Posterior vena cava (tissue), 2 donors: Measurements from ENCODE around the gene NAALADL1. TPM values are rescaled to one million over a fixed set of nuclear protein-coding genes. Genes with fewer than 3 reads are reported as not detected.
A peak's percentile ranks its signal among the peaks of the same experiment; 100 is the strongest.
"Not testable (repeated sequence)": the region's sequence is repeated elsewhere in the genome, so short reads cannot be mapped to it uniquely, and the experiment has no call there.

Source experiments
- DNase-seq: peaks from one replicate; pipeline ENCODE4 v3.0.0-alpha.2; 2020; ENCODE audit warnings: low spot score
- intact Hi-C, 2 donors: fragments of 100-400 bp; cut with DNase I; formaldehyde crosslinking; loops; one replicate each; pipeline versions ENCODE4 v1.14.1 to v1.14.2; 2022 to 2023
- total RNA-seq, 2 donors: library from RNA; stranded (reverse); fragmentation: NEBNext Ultra II Directional; extraction: Animal tissue kit (Norgen Biotek cat#: 25700); gene quantifications; one replicate each; pipeline ENCODE4 v1.2.1, GENCODE V29; 2021
- donor health status: DM: yes; HTN: yes; CAD: no.
- donor health status: DM: yes; HTN: yes; CAD: no.

The NAALADL1 gene
- total RNA-seq, 2 donors from 2014 or later: 15.4 to 18.6 TPM

DNA sequence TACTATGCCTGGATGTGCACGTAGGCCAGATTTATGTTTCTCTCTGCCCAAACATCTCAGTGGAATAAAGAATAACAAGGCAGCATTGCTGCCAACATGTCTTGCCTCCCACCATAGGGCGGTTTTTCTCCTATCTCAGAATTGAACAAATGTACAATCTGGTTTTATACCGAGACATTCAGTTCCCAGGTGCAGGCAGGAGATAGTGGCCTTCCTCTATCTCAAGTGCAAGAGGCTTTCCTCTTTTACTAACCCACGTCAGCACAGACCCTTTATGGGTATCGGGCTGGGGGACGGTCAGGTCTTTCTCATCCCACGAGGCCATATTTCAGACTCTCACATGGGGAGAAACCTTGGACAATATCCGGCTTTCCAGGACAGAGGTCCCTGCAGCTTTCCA is 34.9 kb downstream of the NAALADL1 start:
- intact Hi-C loops: loop anchor here in 1 of 2 donors (5.0 kb wide), 1 partner anchor 1051 kb away; the partner anchor contains the start of gene COX8A
- DNase-seq: not testable (repeated sequence)

DNA sequence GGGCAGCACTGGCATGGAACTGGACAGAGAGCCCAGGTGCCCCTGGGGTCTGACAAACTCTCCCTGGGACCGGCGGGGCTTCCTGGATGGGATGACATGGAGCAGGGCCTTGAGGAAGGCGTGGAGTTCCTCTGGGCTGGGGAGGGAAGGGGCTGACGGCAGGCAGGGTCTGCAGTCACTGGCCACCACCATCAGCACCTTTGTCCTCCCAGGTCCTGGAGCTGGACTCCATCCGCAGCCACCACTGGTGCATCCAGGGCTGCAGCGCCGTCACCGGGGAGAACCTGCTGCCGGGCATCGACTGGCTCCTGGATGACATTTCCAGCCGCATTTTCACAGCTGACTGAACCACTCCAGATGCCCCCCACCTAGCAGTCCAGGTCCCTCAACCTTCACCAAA is 36.8 kb downstream of the NAALADL1 start:
- intact Hi-C loops: loop anchor here in 1 of 2 donors (5.0 kb wide), 1 partner anchor 1049 kb away; the partner anchor contains the start of gene COX8A
- no peak for DNase-seq

DNA sequence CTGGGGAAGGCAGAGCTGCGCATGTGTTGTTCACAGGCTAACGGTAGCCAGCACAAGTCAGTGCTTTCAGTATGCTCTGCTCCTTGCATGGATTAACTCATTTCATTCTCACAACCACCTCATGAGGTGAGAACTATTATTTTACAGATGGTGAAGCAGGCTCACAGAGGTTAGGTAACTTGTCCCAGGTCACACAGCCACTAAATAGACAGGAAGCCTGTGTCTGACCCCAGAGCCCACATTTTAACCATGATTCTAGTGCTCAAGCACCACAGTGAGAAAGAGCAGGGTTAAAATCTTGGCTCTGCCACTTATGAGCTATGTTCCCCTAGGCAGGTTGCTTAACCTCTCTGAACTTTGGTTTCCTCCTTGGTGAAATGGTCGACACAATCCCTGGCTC is 37.4 kb downstream of the NAALADL1 start:
- intact Hi-C loops: loop anchor here in 1 of 2 donors (5.0 kb wide), 1 partner anchor 1049 kb away; the partner anchor contains the start of gene COX8A

GRCh38 chr11:65019824-65020223 is 38.5 kb downstream of the NAALADL1 start:
- intact Hi-C loops: loop anchor here in 1 of 2 donors (5.0 kb wide), 1 partner anchor 1048 kb away; the partner anchor contains the start of gene COX8A
- no peak for DNase-seq

More for the DNA sequence above, 37.4 kb downstream of the NAALADL1 start:
- DNase-seq: no peak

DNA sequence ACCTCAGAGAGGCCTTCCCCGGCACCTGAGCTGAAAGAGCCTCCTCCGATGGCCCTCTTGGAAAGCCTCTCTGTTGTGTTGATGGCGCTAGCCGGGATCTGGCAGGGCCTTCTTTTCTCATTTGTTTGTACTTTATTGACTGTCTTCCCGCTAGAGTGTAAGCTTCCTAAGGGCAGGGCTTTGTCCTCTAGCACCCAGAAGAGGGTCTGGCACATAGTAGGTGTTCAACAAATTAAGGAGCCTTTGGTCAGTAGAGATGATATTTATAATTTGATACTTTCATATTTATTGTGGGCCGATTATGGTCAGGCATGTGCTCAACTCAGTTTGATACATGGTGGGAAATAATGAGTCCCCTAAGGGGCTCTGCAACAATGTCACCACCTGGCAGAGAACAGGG is 40.4 kb downstream of the NAALADL1 start:
- intact Hi-C loops: no loop called here
- no peak for DNase-seq

DNA sequence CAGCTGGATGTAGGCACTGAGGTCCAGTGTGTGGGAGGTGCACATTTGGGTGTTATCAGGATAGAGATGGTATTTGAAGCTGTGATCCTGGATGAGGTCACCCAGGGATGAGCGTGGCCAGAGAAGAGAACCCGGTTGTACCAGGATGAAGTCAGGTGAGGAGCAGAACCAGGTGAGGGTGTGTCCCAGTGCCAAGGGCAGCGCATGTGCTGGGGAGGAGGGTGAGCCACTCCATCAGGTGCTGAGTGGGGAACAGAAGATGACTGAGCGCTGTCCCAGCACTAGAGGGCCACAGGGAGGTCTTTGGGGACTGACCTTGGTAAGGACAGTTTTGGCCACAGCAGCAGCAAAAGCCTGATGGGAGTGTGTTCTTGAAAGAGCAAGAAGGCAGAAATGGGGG is 41.6 kb downstream of the NAALADL1 start:
- intact Hi-C loops: no loop called here

GRCh38 chr11:65014726-65015227 is 43.6 kb downstream of the NAALADL1 start:
- intact Hi-C loops: no loop called here
- peak; percentile 88 for DNase-seq

More for the DNA sequence above, 41.6 kb downstream of the NAALADL1 start:
- DNase-seq: no peak

DNA sequence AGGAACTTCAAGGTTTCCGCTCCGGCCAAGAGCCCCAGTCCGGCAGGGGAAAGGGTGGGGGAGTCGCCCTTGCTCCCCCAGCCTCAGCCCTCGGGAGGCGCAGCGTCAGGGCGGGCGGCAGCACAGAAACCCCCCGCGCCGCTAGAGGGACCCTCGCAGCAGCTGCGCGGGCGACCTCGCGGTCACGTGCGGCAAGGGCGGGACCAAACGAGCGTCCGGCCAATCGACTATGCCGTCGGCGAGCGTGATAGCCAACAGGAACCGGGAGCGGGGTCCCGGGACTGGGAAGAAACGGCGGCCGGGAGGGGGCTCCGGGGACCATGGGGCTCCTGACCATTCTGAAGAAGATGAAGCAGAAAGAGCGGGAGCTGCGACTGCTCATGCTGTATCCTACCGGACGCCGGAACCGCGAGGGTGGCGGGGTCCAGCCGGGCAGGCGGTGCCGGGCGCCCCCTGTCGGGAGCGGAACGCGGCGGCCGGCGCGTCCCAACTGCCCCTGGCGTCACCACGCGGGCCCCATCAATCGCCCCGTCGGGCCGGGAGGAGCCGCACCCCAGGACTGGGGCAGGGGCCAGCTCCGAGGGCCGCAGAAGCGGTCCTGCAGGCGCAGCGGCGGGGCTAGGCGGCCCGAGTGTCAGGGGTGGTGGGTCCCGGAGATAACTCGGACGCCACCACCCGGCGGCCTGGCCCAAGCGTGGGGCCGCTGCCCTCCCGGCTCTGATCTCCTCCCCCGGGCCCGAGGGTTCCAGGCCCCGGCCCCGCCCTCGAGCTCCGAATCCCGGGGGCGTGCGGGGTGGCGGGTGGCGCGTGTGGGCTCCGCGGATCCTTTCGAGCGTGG is 44.2 kb downstream of the NAALADL1 start, which contains the start of gene ARL2:
Gene ARL2, plus strand, starts transcription at position 273 of the 838 bp plus-strand sequence. Its CDS starts 48 bp downstream, at position 321.
- intact Hi-C loops: no loop called here
- peak; percentile 97 for DNase-seq

DNA sequence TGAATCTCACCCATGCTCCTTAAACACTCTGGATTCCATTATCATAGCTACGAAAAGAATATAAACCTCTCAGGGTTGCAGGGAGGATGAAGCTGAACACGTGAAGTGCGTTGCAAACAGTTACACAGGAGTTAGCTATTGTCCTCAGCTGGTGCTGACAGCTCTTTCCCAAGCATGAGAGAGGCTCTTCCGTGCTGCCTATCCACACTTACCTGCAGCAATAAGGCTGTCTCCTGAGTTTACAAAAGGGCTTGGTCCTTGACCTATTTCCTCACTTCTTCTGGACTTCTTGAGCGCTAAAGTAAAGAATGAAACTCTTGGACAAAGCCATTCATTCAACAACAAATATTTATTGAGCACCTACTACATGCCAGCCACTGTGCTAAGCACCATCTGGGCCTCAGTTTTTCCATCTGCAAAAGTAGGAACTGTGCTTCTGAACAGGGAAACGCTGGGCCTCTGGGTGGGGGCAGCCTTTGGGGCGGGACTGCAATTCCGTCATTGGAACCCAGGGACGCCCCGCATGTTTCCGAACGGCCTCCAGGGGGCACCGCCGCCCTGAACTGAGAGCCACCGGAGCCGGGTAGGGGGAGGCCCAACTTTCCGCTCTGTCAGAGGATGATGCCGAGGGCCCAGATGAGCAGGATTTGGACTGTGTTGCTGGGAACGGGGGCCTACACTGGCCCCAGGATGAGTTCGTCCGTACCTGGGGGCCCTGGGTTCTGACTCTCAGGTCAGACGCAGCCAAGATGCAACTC is 45.0 kb downstream of the NAALADL1 start:
- intact Hi-C loops: no loop called here
- peak; percentile 98 for DNase-seq

GRCh38 chr11:65008873-65009272 is 49.5 kb downstream of the NAALADL1 start:
- DNase-seq: no peak
- intact Hi-C loops: no loop called here

GRCh38 chr11:65008016-65008415 is 50.3 kb downstream of the NAALADL1 start:
- intact Hi-C loops: no loop called here

GRCh38 chr11:65003968-65004367 is 54.4 kb downstream of the NAALADL1 start:
- intact Hi-C loops, DNase-seq: not testable (repeated sequence)

More at GRCh38 chr11:65008016-65008415, 50.3 kb downstream of the NAALADL1 start:
- no peak for DNase-seq

DNA sequence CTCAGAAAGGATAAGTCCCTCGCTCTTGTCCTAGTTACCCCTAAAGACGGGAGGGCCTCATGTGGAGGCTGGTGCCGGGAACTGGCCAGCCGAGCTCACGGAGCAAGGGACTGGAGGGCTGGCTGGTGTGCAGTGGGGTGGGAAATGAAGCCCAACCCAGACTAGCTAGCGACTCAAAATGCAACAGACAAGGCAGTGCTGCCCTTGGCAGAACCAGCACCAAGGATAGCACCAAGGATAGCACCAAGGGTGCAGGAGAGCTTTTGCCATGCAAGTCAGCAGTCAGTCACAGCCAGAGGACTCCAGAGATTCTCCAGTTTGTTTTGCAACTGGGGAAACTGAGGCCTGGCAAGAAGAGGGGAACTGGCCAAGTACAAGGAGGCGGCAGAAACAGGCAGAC is 55.1 kb downstream of the NAALADL1 start:
- no peak for DNase-seq
- intact Hi-C loops: no loop called here

- intact Hi-C loops: no loop called here
- no peak for DNase-seq
Measured at GRCh38 chr11:65002706-65003105, 55.6 kb downstream of the NAALADL1 start.

DNA sequence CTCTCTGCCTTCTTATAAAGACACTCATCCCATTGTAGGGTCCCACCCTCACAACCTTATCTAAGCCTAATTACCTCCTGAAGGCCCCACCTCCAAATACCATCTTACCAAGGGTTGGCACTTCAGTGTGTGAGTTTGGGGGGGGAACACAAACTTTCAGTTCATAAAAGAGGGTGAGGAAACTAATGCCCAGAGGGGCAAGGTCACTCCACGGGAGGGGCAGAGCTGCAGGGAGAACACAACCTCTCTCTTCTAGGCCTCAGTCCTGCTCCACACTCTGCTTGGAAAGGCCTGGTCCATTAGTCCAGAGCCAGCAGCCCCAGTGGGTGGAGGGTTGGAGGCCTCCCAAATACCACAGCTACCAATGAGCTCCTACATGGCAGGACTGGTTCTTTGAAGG is 58.9 kb downstream of the NAALADL1 start:
- intact Hi-C loops: no loop called here
- no peak for DNase-seq

- intact Hi-C loops: no loop called here
- DNase-seq: no peak
Measured at GRCh38 chr11:64998690-64999431, 59.5 kb downstream of the NAALADL1 start.

- DNase-seq: no peak
- intact Hi-C loops: no loop called here
Measured at GRCh38 chr11:64998141-64998540, 60.2 kb downstream of the NAALADL1 start.

- peak; percentile 90 for DNase-seq
- intact Hi-C loops: no loop called here
Measured at GRCh38 chr11:64996710-64997380, 61.5 kb downstream of the NAALADL1 start, which contains the start of gene BATF2. BATF2 (minus strand) TSS chr11:64996971; CDS start chr11:64996914, 57 bp downstream.
